ENCODE results near the gene GPN2.
A peak's percentile ranks its signal among the peaks of the same experiment; 100 is the strongest.

The GPN2 gene

DNA sequence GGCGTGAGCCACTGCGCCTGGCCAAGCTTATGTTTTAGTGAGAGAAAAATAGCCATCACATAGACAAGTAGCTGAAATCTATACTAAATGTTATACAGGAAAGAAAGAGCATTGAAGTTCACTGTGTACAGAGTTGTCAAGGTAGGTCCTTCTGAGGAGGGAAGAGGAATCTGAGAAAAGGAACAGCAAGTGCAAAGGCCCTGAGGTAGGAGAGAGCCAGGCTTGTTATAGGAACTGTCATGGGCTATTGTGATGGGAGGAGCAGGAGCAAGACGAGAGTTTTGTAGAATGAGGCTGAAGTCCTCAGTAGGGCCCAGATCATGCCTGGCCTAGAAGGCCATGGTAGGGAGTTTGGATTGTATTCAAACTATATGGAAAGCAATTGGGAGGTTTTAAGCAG lies 59.0 kb downstream of the GPN2 start:
- DNase-seq, result no peak

DNA sequence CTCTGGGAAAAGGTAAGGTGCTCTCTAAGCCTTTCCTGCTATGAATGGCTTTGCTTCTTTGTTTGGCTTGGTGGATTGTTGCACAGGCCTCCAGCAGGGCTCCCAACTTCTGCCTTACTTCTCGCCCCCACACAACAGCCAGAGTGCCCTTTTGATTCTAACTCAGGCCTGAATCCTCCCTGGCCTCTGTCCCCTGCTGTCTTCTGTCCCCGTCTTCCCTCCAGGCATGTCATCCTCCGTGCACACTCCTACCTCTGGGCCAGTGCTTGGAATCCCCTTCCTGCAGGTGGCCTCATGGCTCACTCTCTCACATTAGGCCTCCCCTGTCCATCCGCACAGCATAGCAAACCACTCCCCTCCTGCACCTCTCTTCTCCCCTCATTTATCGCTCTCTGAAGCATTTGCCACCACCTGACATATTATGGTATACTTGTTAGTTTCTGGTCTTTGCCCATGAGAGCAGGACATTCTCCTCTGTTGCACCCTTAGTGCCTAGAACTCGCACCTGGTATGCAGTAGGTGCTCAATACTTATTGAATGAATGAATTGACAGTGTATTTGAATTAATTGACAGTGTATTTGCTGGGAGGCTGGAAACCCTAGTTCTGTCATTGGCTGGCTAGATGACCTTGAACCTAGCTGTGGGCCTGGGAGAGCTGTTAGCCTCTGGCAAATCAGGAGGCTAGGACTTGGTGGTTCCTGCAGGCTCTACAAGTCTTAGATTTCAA lies 60.7 kb downstream of the GPN2 start:
- DNase-seq, result no peak

DNA sequence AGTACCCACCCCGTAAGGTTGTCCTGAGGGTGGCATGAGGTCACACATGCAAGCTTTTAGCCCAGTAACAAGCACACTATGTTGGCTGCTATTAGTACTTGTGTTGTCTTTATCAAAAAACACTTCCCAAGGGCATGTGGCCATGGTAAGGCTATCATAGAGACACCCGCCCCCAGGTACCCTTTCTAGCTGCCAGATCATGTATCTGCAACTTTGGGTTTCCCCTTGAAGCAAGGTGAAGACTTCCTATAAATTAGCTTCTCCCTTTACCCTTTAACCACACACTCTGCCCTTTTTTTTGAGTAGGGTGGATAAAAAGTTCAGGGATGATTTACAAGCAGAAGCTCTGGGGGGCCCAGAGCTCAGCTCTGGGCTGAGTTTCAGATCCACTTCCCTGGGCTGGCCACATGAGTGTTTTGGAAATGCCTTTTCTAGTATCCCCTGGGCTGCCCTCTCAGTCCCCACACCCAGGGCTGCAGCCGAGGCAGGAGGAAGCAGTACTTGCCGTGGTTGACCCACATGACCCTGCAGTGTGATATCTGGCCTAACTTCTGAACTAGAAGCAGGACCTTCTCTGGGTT lies 61.6 kb downstream of the GPN2 start:
- DNase-seq, result peak; percentile 28

DNA sequence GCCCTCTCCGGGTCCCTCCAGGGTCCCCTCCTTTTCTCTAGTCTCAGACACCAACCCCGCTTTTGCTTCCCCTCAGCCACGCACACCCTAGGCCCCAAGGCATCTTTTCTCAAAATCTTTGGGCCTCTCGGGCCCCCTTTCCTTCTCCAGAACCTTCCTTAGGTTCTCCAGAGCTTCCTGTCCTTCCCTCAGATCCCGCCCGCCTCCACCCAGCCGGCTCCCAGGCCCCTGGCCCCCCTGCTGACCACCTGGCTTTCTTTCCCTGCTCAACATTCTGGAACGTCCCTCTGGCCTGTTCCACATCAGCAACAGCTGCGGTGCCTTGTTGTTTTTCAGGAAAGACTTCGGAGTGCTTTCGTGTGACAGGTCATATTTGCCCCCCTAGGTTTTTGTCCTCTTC lies 62.4 kb downstream of the GPN2 start:
- DNase-seq, result no peak

DNA sequence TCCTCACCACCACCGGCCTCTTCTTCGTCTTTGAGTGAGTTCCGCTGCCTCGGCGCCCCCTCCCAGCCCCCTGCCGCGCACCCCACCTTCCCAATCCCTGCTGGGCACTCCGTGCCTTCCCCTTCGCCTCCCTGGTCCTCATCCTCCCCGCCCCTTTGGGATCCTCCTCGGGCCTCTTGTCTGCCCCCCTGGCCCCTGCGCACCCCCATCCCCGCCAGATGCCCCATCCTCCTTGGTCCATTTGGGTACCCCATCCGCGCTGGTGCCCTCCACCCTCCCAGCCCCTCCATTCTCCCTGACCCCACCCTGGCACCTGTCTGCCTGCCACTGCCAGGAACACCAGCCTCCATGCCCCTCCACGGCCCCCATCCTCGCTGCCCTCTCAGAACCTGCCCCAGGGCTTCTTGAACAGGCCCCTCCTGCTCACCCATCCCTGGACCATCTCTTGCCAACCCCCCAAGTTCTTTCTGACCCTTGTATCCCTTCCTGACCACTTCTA lies 62.9 kb downstream of the GPN2 start:
- no peak for DNase-seq

DNA sequence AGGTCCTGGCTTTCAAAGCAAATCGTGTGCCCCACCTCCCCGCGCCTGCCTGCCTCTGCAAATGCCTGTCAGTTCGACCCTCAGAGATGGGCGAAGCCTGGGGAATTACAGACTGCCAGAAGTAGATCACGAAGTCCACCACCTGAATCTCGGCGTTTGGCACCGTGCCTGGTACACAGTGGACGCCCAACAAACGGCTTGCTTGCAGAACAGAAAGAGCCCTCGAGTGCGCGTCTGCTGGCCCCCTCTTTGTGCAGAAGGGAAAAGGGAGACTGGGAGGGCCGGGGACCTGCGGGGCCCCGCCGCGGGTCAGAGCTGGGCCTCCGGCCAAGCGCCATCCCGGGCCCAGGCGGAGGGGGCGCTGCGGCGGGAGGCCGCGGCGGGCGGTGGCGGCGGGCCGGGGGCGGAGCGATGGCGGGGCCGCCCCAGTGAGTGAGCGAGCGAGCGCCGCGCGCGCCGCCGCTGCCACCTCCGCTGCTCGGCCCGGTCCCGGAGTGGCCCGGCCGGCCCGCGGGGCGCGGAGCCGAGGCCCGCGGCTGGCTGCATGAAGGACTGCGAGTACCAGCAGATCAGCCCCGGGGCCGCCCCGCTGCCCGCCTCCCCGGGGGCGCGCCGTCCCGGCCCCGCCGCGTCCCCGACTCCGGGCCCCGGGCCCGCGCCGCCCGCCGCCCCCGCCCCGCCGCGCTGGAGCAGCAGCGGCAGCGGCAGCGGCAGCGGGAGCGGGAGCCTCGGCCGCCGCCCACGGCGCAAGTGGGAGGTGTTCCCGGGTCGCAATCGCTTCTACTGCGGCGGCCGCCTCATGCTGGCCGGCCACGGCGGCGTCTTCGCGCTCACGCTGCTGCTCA lies 63.6 kb downstream of the GPN2 start, which contains the start of gene ZDHHC18:
Gene ZDHHC18, plus strand, starts transcription at position 428 of the 845 bp plus-strand sequence. Its CDS starts 117 bp downstream, at position 545.
- DNase-seq, result peak; percentile 80
